CD8-positive, alpha-beta memory T cell (primary cell): ENCODE measurements around the gene BLOC1S1. TPM values are rescaled to one million over a fixed set of nuclear protein-coding genes. Genes with fewer than 3 reads are reported as not detected.

ENCODE experiments used
- CTCF ChIA-PET: fragments of 350-600 bp; sonication (Branson Sonifier 250); formaldehyde crosslinking; loops from one replicate; lab custom pipeline; 2021; ENCODE audit warnings: antibody characterized with exemption; lab: Charles Lee
- POLR2A ChIA-PET: fragments of 350-600 bp; sonication (Branson Sonifier 250); formaldehyde crosslinking; loops from one replicate; lab custom pipeline; 2021; ENCODE audit warnings: antibody characterized with exemption; lab: Charles Lee
- DNase-seq, 5 donors: peaks; one replicate each; pipeline versions ENCODE4 v3.0.0 to v3.0.0-alpha.2; 2020 to 2022; ENCODE audit warnings: mixed read lengths in 1 of 5
- H3K27ac ChIP-seq: one replicate; pipeline ENCODE4 v1.7.0; 2013; ENCODE audit warnings: low read depth, mild to moderate bottlenecking, low read length, moderate library complexity
- H3K27me3 ChIP-seq: 2 replicates; pipeline ENCODE4 v1.7.0; 2013; ENCODE audit warnings: low read length, mild to moderate bottlenecking; ENCODE audit not compliant: insufficient read depth, poor library complexity, severe bottlenecking
- H3K36me3 ChIP-seq: 2 replicates; pipeline ENCODE4 v1.7.0; 2013; ENCODE audit warnings: mild to moderate bottlenecking, low read length, moderate library complexity; ENCODE audit not compliant: insufficient read depth
- H3K4me1 ChIP-seq: 2 replicates; pipeline ENCODE4 v1.7.0; 2013; ENCODE audit warnings: mild to moderate bottlenecking, low read length, moderate library complexity; ENCODE audit not compliant: insufficient read depth
- H3K4me3 ChIP-seq: 2 replicates; pipeline ENCODE4 v1.7.0; 2013; ENCODE audit warnings: mild to moderate bottlenecking, low read length
- H3K9me3 ChIP-seq: 2 replicates; pipeline ENCODE4 v1.7.0; 2013; ENCODE audit warnings: mild to moderate bottlenecking, low read length
- H3K27ac Mint-ChIP-seq, 8 donors: one replicate each; pipeline ENCODE4 v1.8.0; 2020 to 2021; ENCODE audit warnings: mixed read lengths in 8 of 8, mild to moderate bottlenecking in 6 of 8, inconsistent platforms in 3 of 8, moderate library complexity in 3 of 8
- H3K27me3 Mint-ChIP-seq, 2 donors: one replicate each; pipeline ENCODE4 v1.8.0; 2020 to 2021; ENCODE audit warnings: mixed read lengths in 2 of 2, mild to moderate bottlenecking in 1 of 2, moderate library complexity in 1 of 2
- H3K36me3 Mint-ChIP-seq, 3 donors: one replicate each; pipeline ENCODE4 v1.8.0; 2020 to 2021; ENCODE audit warnings: mixed read lengths in 3 of 3, inconsistent platforms in 1 of 3, mild to moderate bottlenecking in 1 of 3
- H3K4me1 Mint-ChIP-seq, 3 donors: one replicate each; pipeline ENCODE4 v1.8.0; 2020 to 2021; ENCODE audit warnings: mixed read lengths in 3 of 3, inconsistent platforms in 1 of 3, mild to moderate bottlenecking in 1 of 3
- H3K4me3 Mint-ChIP-seq, 7 donors: one replicate each; pipeline ENCODE4 v1.8.0; 2020 to 2021; ENCODE audit warnings: mixed read lengths in 7 of 7, mild to moderate bottlenecking in 6 of 7, moderate library complexity in 4 of 7, inconsistent platforms in 2 of 7
- H3K9me3 Mint-ChIP-seq, 5 donors: one replicate each; pipeline ENCODE4 v1.8.0; 2020 to 2022; ENCODE audit warnings: mixed read lengths in 5 of 5, mild to moderate bottlenecking in 3 of 5, moderate library complexity in 2 of 5, inconsistent platforms in 1 of 5
- polyA plus RNA-seq: library from polyadenylated mRNA; unstranded; fragments of 300-500 nt; fragmentation: Illumina TruSeq; gene quantifications from one replicate; pipeline ENCODE4 v1.2.3, GENCODE V29; 2021
- total RNA-seq, 2 experiments: library from RNA; stranded (reverse); gene quantifications; one replicate each; pipeline ENCODE4 v1.2.3, GENCODE V29; 2021

BLOC1S1 gene
- total and polyA plus RNA-seq, 3 experiments from 2014 or later, result 90.2 to 110 (median 97.5) TPM

DNA sequence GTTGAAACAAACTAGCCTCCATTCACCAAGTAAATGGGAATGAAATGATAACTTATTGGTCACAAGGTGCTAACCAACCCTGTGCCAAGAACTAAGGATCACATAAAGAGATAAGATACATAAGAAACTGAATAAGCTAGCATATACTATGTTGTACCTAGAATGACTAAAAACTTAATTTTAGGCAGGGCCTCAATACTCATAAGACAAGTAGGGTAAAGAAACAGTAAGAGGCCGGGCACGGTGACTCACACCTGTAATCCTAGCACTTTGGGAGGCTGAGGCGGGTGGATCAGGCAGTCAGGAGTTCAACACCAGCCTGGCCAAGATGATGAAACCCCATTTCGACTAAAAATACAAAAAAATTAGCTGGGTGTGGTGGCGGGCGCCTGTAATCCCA, 44.8 kb downstream of the BLOC1S1 start:
- Mint-ChIP-seq H3K4me3 (no peak overlapping the region), H3K36me3 (peaks cover 10 to 71% (median 16%) of the 10 kb centered on the region in 3 donors), H3K4me1 (peaks cover 4 to 13% (median 5%) of the 10 kb centered on the region in 3 donors), H3K27me3 (no peaks in the 10 kb centered on the region), H3K27ac (peak overlapping the region in 4 of 8 donors; percentile 24 to 84 (median 52)), H3K9me3 (no peaks in the 10 kb centered on the region)
- ChIA-PET POLR2A (no interaction called here), CTCF (interaction anchor here (1.1 kb wide), 1 partner anchor 22 kb away, joined by 3 read pairs; no protein-coding TSS in a partner anchor)
- Histone ChIP-seq H3K4me3 (no peak overlapping the region), H3K4me1 (no peaks in the 10 kb centered on the region), H3K36me3 (peaks cover 49% of the 10 kb centered on the region), H3K9me3 (no peaks in the 10 kb centered on the region), H3K27ac (no peak overlapping the region), H3K27me3 (no peaks in the 10 kb centered on the region)
- DNase-seq, result no peak

DNA sequence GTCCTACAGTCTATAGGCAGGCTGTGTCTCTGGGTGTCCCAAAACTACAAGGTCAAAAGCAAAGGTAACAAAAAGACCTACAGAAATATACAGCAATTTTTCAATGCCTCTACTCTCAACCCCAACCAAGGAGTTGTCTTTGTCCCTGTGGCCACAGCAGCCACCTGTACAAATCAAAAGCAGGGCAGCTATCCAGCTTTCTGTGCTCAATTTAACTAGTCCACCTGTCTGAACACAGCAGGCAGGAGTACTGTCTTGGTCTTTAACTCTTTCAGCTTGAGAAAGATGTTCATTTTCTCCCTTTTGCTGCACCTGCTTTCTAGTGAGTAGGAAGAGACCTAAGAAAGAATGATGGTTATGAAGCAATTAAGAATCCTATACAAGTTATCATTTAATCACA, 46.8 kb downstream of the BLOC1S1 start:
- Mint-ChIP-seq H3K27me3 (no peaks in the 10 kb centered on the region), H3K4me1 (peaks cover 11 to 15% (median 14%) of the 10 kb centered on the region in 3 donors), H3K27ac (no peak overlapping the region), H3K4me3 (no peak overlapping the region), H3K9me3 (no peaks in the 10 kb centered on the region), H3K36me3 (peaks cover 5 to 66% (median 12%) of the 10 kb centered on the region in 3 donors)
- H3K4me1 ChIP-seq, result no peaks in the 10 kb centered on the region
- no peaks in the 10 kb centered on the region for H3K9me3 ChIP-seq
- H3K27ac ChIP-seq, result no peak overlapping the region
- no peaks in the 10 kb centered on the region for H3K27me3 ChIP-seq
- DNase-seq, result no peak
- H3K4me3 ChIP-seq, result no peak overlapping the region
- CTCF ChIA-PET, result no interaction called here
- POLR2A ChIA-PET, result no interaction called here
- peaks cover 37% of the 10 kb centered on the region for H3K36me3 ChIP-seq

- POLR2A ChIA-PET, result no interaction called here
- Mint-ChIP-seq H3K27me3 (no peaks in the 10 kb centered on the region), H3K27ac (peak overlapping the region in 6 of 8 donors; percentile 4 to 83 (median 77)), H3K9me3 (no peaks in the 10 kb centered on the region), H3K36me3 (peaks cover 0 to 59% (median 9%) of the 10 kb centered on the region in 3 donors), H3K4me3 (no peak overlapping the region), H3K4me1 (peaks cover 12 to 19% (median 18%) of the 10 kb centered on the region in 3 donors)
- Histone ChIP-seq H3K27me3 (no peaks in the 10 kb centered on the region), H3K27ac (no peak overlapping the region), H3K36me3 (peaks cover 21% of the 10 kb centered on the region), H3K4me1 (no peaks in the 10 kb centered on the region), H3K9me3 (no peaks in the 10 kb centered on the region), H3K4me3 (no peak overlapping the region)
- no peak for DNase-seq
- CTCF ChIA-PET, result interaction anchor here (1.1 kb wide), 1 partner anchor 27 kb away, joined by 3 read pairs; no protein-coding TSS in a partner anchor
These were observed 50.0 kb downstream of the BLOC1S1 start for GRCh38 chr12:55765736-55766290.

- H3K4me1 Mint-ChIP-seq, result peaks cover 16 to 23% (median 22%) of the 10 kb centered on the region in 3 donors
- peak overlapping the region in 2 of 8 donors; percentile 66 to 73 for H3K27ac Mint-ChIP-seq
- Histone ChIP-seq H3K36me3 (peaks cover 22% of the 10 kb centered on the region), H3K27ac (no peak overlapping the region), H3K9me3 (no peaks in the 10 kb centered on the region), H3K27me3 (no peaks in the 10 kb centered on the region), H3K4me1 (no peaks in the 10 kb centered on the region), H3K4me3 (no peak overlapping the region)
- H3K4me3 Mint-ChIP-seq, result no peak overlapping the region
- no peaks in the 10 kb centered on the region for H3K27me3 Mint-ChIP-seq
- ChIA-PET POLR2A (no interaction called here), CTCF (interaction anchor here (0.7 kb wide), 1 partner anchor 30 kb away, joined by 3 read pairs; no protein-coding TSS in a partner anchor)
- peaks cover 0 to 64% (median 16%) of the 10 kb centered on the region in 3 donors for H3K36me3 Mint-ChIP-seq
- DNase-seq, result no peak
- no peaks in the 10 kb centered on the region for H3K9me3 Mint-ChIP-seq
These were observed 51.3 kb downstream of the BLOC1S1 start for GRCh38 chr12:55767156-55767555.

Other genes with a start within 250 kb of the BLOC1S1 start
- not detected for gene OR6C70, start 245.9 kb upstream of the BLOC1S1 start, total RNA-seq
- not detected for gene OR6C70, start 245.9 kb upstream of the BLOC1S1 start, polyA plus RNA-seq
- gene OR6C68, start 223.7 kb upstream of the BLOC1S1 start, total RNA-seq, result not detected
- gene OR6C68, start 223.7 kb upstream of the BLOC1S1 start, polyA plus RNA-seq, result not detected
- gene OR6C4, start 166.4 kb upstream of the BLOC1S1 start, total RNA-seq, result not detected
- gene OR6C4, start 166.4 kb upstream of the BLOC1S1 start, polyA plus RNA-seq, result not detected
- not detected for gene OR2AP1, start 143.6 kb upstream of the BLOC1S1 start, total RNA-seq
- gene OR2AP1, start 143.6 kb upstream of the BLOC1S1 start, polyA plus RNA-seq, result not detected
- not detected for gene OR10P1, start 79.2 kb upstream of the BLOC1S1 start, total RNA-seq
- not detected for gene OR10P1, start 79.2 kb upstream of the BLOC1S1 start, polyA plus RNA-seq
- gene ITGA7, start 8.1 kb upstream of the BLOC1S1 start, total RNA-seq, result 1 to 10 TPM; 2.7 to 3.1 TPM
- 0.36 TPM for gene ITGA7, start 8.1 kb upstream of the BLOC1S1 start, polyA plus RNA-seq
- gene RDH5, start 4.3 kb downstream of the BLOC1S1 start, total RNA-seq, result 1 to 10 TPM; 8.1 to 8.5 TPM
- 0.90 TPM for gene RDH5, start 4.3 kb downstream of the BLOC1S1 start, polyA plus RNA-seq
- gene CD63, start 13.0 kb downstream of the BLOC1S1 start, total RNA-seq, result 100 to 1,000 TPM; 200 to 202 TPM
- gene CD63, start 13.0 kb downstream of the BLOC1S1 start, polyA plus RNA-seq, result 375 TPM
- gene GDF11, start 27.1 kb downstream of the BLOC1S1 start, total RNA-seq, result 10 to 100 TPM; 13.1 to 13.5 TPM
- gene GDF11, start 27.1 kb downstream of the BLOC1S1 start, polyA plus RNA-seq, result 1.4 TPM
- gene SARNP, start 101.7 kb downstream of the BLOC1S1 start, total RNA-seq, result 100 to 1,000 TPM in 1 of 2 experiments, 10 to 100 TPM in 1; 89.7 to 103 TPM
- 109 TPM for gene SARNP, start 101.7 kb downstream of the BLOC1S1 start, polyA plus RNA-seq
- 10 to 100 TPM; 49.0 to 49.7 TPM for gene ORMDL2, start 102.0 kb downstream of the BLOC1S1 start, total RNA-seq
- 110 TPM for gene ORMDL2, start 102.0 kb downstream of the BLOC1S1 start, polyA plus RNA-seq
- 10 to 100 TPM; 39.1 to 40.8 TPM for gene DNAJC14, start 113.5 kb downstream of the BLOC1S1 start, total RNA-seq
- gene DNAJC14, start 113.5 kb downstream of the BLOC1S1 start, polyA plus RNA-seq, result 40.2 TPM
- 1 to 10 TPM in 1 of 2 experiments, under 1 TPM in 1; 0.29 to 1.0 TPM for gene MMP19, start 126.9 kb downstream of the BLOC1S1 start, total RNA-seq
- not detected for gene MMP19, start 126.9 kb downstream of the BLOC1S1 start, polyA plus RNA-seq
- 10 to 100 TPM; 35.8 to 38.4 TPM for gene PYM1, start 211.8 kb downstream of the BLOC1S1 start, total RNA-seq
- 80.8 TPM for gene PYM1, start 211.8 kb downstream of the BLOC1S1 start, polyA plus RNA-seq
- 100 to 1,000 TPM; 221 to 236 TPM for gene DGKA, start 215.1 kb downstream of the BLOC1S1 start, total RNA-seq
- gene DGKA, start 215.1 kb downstream of the BLOC1S1 start, polyA plus RNA-seq, result 234 TPM
- under 1 TPM; 0.28 to 0.33 TPM for gene PMEL, start 250.0 kb downstream of the BLOC1S1 start, total RNA-seq
- gene PMEL, start 250.0 kb downstream of the BLOC1S1 start, polyA plus RNA-seq, result not detected